Activated CD4-positive, alpha-beta T cell treated with anti-CD3 and anti-CD28 coated beads, Interleukin-2, amount 10 ng/mL, durations not matched to agents 24 days and 14 days (primary cell): Measurements from ENCODE around the gene CBFB. TPM values are rescaled to one million over a fixed set of nuclear protein-coding genes. Genes with fewer than 3 reads are reported as not detected.

Experiments
- DNase-seq: peaks from one replicate; pipeline ENCODE4 v3.0.0; 2022
- H3K27ac Mint-ChIP-seq: one replicate; pipeline ENCODE4 v1.8.0; 2022; ENCODE audit warnings: mild to moderate bottlenecking, mixed read lengths
- H3K27me3 Mint-ChIP-seq: one replicate; pipeline ENCODE4 v1.8.0; 2022; ENCODE audit warnings: mixed read lengths
- H3K36me3 Mint-ChIP-seq: one replicate; pipeline ENCODE4 v1.8.0; 2022; ENCODE audit warnings: low read depth, mild to moderate bottlenecking, mixed read lengths
- H3K4me1 Mint-ChIP-seq: one replicate; pipeline ENCODE4 v1.8.0; 2021; ENCODE audit warnings: mixed read lengths
- H3K4me3 Mint-ChIP-seq: one replicate; pipeline ENCODE4 v1.8.0; 2022; ENCODE audit warnings: mild to moderate bottlenecking, moderate library complexity, mixed read lengths
- H3K9me3 Mint-ChIP-seq: one replicate; pipeline ENCODE4 v1.8.0; 2021; ENCODE audit warnings: mixed read lengths
- intact Hi-C: fragments of 100-400 bp; cut with micrococcal nuclease; formaldehyde crosslinking; loops from one replicate; pipeline ENCODE4 v1.15.1; 2023
- total RNA-seq: library from RNA; stranded (reverse); gene quantifications from 2 replicates; pipeline ENCODE4 v1.2.3, GENCODE V29; 2022

The CBFB gene
- total RNA-seq, 1 donor from 2014 or later, result 163 TPM

DNA sequence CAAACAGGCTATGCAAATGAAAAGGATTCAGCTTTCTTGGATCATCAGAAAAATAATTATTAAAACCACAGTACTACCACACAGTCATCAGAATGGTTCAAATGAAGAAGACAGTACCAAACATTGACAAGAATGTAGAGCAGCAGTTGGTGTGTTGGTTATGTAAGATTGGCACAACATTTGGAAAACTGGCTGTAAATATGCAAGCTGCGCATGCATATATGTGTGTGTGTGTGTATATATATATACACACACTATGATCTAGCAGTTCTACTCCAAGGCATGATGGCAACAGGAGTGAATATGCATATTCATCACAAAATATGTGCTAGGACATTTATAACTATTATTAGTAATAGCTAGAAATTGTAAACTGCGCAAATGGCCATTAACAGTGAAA, 46.4 kb downstream of the CBFB start:
- Mint-ChIP-seq H3K9me3 (no peaks in the 10 kb centered on the region), H3K36me3 (peaks cover 34% of the 10 kb centered on the region), H3K27ac (no peak overlapping the region), H3K27me3 (no peaks in the 10 kb centered on the region), H3K4me1 (peaks cover 7% of the 10 kb centered on the region), H3K4me3 (no peak overlapping the region)
- intact Hi-C loops, result loop anchor here (1.0 kb wide), 1 partner anchor 12 kb away; no protein-coding TSS in a partner anchor
- no peak for DNase-seq

DNA sequence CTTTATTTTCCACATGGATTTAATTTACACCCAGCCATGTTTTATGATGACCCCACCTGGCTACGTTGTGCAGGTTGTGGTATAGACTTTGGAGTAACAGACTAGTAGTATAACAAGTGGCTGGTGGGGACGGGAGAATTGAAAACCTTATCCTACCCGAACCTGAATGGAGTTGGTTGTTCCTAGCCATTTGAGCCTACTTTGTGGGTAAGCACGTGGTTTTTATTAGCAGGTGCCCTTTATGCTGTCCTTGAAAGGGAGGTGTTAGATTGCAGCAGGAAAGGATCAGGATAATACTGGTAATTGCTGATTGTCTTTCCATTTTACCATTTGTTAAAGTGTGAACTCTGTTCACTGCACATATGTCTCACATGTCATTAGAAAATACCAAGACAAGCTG, 48.9 kb downstream of the CBFB start:
- Mint-ChIP-seq H3K36me3 (peaks cover 36% of the 10 kb centered on the region), H3K27ac (no peak overlapping the region), H3K4me1 (peaks cover 8% of the 10 kb centered on the region), H3K9me3 (no peaks in the 10 kb centered on the region), H3K4me3 (no peak overlapping the region), H3K27me3 (no peaks in the 10 kb centered on the region)
- intact Hi-C loops, result no loop called here
- DNase-seq, result no peak

GRCh38 chr16:67082100-67082499, 53.2 kb downstream of the CBFB start:
- H3K9me3 Mint-ChIP-seq, result no peaks in the 10 kb centered on the region
- peaks cover 15% of the 10 kb centered on the region for H3K4me1 Mint-ChIP-seq
- H3K27ac Mint-ChIP-seq, result no peak overlapping the region
- no peak for DNase-seq
- intact Hi-C loops, result no loop called here
- peaks cover 40% of the 10 kb centered on the region for H3K36me3 Mint-ChIP-seq
- H3K27me3 Mint-ChIP-seq, result no peaks in the 10 kb centered on the region
- no peak overlapping the region for H3K4me3 Mint-ChIP-seq

DNA sequence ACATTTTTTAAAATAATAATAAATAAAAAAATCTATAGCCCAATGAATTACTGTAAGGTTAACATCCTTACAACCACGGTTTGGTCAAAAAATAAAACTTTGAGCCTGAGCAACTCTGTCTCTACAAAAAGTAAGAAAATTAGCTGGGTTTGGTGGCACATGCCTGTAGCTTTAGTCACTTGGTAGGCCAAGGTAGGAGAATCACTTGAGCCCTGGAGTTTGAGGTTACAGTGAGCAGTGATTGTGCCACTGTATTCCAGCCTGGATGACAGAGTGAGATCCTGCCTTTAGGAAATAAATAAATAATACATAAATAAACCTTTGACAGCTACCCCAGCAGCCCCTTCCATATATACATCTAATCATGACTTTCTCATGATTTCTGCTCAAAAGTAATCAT, 53.9 kb downstream of the CBFB start:
- H3K27me3 Mint-ChIP-seq, result no peaks in the 10 kb centered on the region
- H3K9me3 Mint-ChIP-seq, result no peaks in the 10 kb centered on the region
- no peak overlapping the region for H3K4me3 Mint-ChIP-seq
- H3K4me1 Mint-ChIP-seq, result peaks cover 15% of the 10 kb centered on the region
- intact Hi-C loops, result no loop called here
- H3K27ac Mint-ChIP-seq, result no peak overlapping the region
- no peak for DNase-seq
- H3K36me3 Mint-ChIP-seq, result peaks cover 36% of the 10 kb centered on the region

GRCh38 chr16:67084345-67085028, 55.5 kb downstream of the CBFB start:
- no peaks in the 10 kb centered on the region for H3K9me3 Mint-ChIP-seq
- intact Hi-C loops, result no loop called here
- H3K27me3 Mint-ChIP-seq, result no peaks in the 10 kb centered on the region
- H3K36me3 Mint-ChIP-seq, result peaks cover 39% of the 10 kb centered on the region
- no peak for DNase-seq
- peaks cover 15% of the 10 kb centered on the region for H3K4me1 Mint-ChIP-seq
- H3K4me3 Mint-ChIP-seq, result no peak overlapping the region
- H3K27ac Mint-ChIP-seq, result no peak overlapping the region

- H3K9me3 Mint-ChIP-seq, result no peaks in the 10 kb centered on the region
- H3K4me3 Mint-ChIP-seq, result no peak overlapping the region
- intact Hi-C loops, result no loop called here
- no peak for DNase-seq
- H3K4me1 Mint-ChIP-seq, result peaks cover 11% of the 10 kb centered on the region
- H3K36me3 Mint-ChIP-seq, result peaks cover 33% of the 10 kb centered on the region
- H3K27me3 Mint-ChIP-seq, result no peaks in the 10 kb centered on the region
- peak overlapping the region; percentile 6 for H3K27ac Mint-ChIP-seq
These were observed 57.9 kb downstream of the CBFB start for GRCh38 chr16:67086822-67087221.

- Mint-ChIP-seq H3K27ac (no peak overlapping the region), H3K9me3 (no peaks in the 10 kb centered on the region), H3K4me1 (peaks cover 15% of the 10 kb centered on the region), H3K36me3 (peaks cover 37% of the 10 kb centered on the region), H3K4me3 (no peak overlapping the region), H3K27me3 (no peaks in the 10 kb centered on the region)
- intact Hi-C loops, result no loop called here
- DNase-seq, result no peak
These were observed 58.3 kb downstream of the CBFB start for GRCh38 chr16:67087291-67087690.

GRCh38 chr16:67087803-67088202, 58.9 kb downstream of the CBFB start:
- intact Hi-C loops, result no loop called here
- H3K27me3 Mint-ChIP-seq, result no peaks in the 10 kb centered on the region
- no peak for DNase-seq
- H3K4me3 Mint-ChIP-seq, result no peak overlapping the region
- H3K9me3 Mint-ChIP-seq, result no peaks in the 10 kb centered on the region
- H3K36me3 Mint-ChIP-seq, result peaks cover 37% of the 10 kb centered on the region
- no peak overlapping the region for H3K27ac Mint-ChIP-seq
- peaks cover 15% of the 10 kb centered on the region for H3K4me1 Mint-ChIP-seq

DNA sequence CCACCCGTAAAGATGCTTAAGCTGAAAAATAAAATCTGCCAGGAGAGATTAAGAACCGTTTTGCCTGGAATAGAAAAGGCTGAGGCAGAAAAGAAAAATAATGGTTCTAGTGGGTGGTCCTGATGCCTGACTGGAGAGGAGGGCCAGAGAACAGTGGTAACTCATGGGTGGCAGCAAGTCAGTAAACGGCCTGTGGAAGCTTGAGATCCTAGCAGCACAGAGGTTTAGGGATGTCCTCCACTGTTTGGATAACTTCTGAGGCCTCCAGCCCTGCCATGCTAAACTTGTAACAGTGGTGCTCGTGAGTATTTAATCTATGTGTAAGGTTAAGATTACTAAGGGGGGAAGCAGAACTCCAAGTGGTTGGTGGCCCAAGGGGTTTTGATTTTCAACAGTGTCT, 59.6 kb downstream of the CBFB start:
- H3K36me3 Mint-ChIP-seq, result peaks cover 38% of the 10 kb centered on the region
- H3K27ac Mint-ChIP-seq, result no peak overlapping the region
- no peak for DNase-seq
- no peaks in the 10 kb centered on the region for H3K9me3 Mint-ChIP-seq
- peaks cover 16% of the 10 kb centered on the region for H3K4me1 Mint-ChIP-seq
- no peaks in the 10 kb centered on the region for H3K27me3 Mint-ChIP-seq
- intact Hi-C loops, result no loop called here
- no peak overlapping the region for H3K4me3 Mint-ChIP-seq

GRCh38 chr16:67089101-67089500, 60.2 kb downstream of the CBFB start:
- intact Hi-C loops, result no loop called here
- Mint-ChIP-seq H3K27me3 (no peaks in the 10 kb centered on the region), H3K27ac (no peak overlapping the region), H3K4me3 (no peak overlapping the region), H3K36me3 (peaks cover 42% of the 10 kb centered on the region), H3K4me1 (peaks cover 18% of the 10 kb centered on the region), H3K9me3 (no peaks in the 10 kb centered on the region)
- no peak for DNase-seq

DNA sequence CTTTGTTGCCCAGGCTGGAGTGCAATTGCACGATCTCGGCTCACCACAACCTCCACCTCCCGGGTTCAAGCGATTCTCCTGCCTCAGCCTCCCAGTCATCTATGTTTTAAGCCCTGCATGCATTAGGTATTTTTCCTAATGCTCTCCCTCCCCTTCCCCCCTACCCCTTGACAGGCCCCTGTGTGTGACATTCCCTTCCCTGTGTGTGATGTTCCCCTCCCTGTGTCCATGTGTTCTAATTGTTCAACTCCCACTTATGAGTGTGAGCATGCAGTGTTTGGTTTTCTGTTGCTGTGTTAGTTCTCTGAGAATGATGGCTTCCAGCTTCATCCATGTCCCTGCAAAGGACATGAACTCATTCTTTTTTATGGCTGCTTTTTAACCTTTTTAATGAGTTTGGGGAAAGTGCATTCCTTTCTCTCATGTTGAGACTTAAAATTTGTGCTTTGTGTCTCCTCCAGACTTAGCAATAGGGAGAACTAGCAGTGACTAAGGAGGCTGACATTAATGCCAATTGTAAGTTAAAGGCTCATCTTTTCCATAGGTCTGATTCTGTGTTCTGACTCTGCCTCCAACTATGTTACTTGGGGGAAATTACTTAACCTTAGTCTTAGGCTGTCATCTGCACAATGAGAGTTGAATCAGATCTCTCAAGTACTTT, 63.1 kb downstream of the CBFB start:
- peaks cover 30% of the 10 kb centered on the region for H3K36me3 Mint-ChIP-seq
- peaks cover 10% of the 10 kb centered on the region for H3K4me1 Mint-ChIP-seq
- no peak for DNase-seq
- no peaks in the 10 kb centered on the region for H3K27me3 Mint-ChIP-seq
- intact Hi-C loops, result loop anchor here (2.0 kb wide), 1 partner anchor 37 kb away; no protein-coding TSS in a partner anchor
- no peaks in the 10 kb centered on the region for H3K9me3 Mint-ChIP-seq
- peak overlapping the region; percentile 82 for H3K27ac Mint-ChIP-seq
- H3K4me3 Mint-ChIP-seq, result no peak overlapping the region

DNA sequence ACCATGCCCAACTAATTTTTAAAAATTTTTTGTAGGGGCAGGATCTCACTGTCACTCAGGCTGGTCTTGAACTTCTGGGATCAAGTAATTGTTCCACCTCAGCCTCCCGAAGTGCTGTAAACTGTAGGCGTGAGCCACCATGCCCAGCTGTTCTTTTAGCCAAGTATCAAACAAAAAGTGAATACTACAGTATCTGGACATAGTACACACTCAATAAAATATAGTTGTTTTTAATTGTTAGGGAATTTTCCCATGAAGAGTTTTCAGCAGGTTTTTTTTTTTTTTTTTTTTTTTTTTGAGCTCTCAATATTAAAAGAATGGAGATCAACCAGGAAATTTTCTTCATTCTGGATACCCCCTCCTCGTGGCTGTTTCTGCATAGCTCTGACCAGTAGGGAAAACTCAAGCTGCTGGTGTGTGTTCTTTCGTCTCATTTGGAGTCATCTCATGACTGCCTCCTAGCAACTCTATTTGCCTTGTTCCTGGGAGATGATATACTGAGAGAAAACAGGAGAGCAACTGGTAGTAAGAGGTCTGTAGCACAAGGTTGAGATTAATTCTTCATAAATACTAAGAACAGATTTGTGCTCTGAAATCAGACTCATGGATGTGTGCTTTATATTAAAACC, 64.3 kb downstream of the CBFB start:
- no peaks in the 10 kb centered on the region for H3K27me3 Mint-ChIP-seq
- peak overlapping the region; percentile 56 for H3K27ac Mint-ChIP-seq
- no peak overlapping the region for H3K4me3 Mint-ChIP-seq
- no peak for DNase-seq
- peaks cover 10% of the 10 kb centered on the region for H3K4me1 Mint-ChIP-seq
- no peaks in the 10 kb centered on the region for H3K9me3 Mint-ChIP-seq
- peaks cover 29% of the 10 kb centered on the region for H3K36me3 Mint-ChIP-seq
- intact Hi-C loops, result loop anchor here (2.0 kb wide), 1 partner anchor 38 kb away; no protein-coding TSS in a partner anchor

DNA sequence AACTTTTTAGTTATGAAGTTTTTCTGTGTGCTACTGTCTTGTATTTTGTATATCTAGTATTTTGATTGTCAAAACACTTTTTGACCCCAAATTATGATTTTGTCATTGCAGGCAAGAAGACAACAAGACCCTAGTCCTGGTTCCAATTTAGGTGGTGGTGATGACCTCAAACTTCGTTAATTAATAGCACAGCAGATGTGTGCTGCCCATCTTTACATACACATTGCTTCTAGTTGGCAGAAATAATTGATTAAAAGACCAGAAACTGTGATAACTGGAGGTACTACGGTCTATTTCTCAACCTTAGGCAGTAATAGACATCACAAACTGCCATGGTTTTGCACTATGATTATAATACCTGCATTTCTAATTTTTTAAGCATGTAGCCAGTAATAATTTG, 69.7 kb downstream of the CBFB start:
- Mint-ChIP-seq H3K4me1 (peaks cover 2% of the 10 kb centered on the region), H3K9me3 (no peaks in the 10 kb centered on the region), H3K27ac (no peak overlapping the region), H3K27me3 (no peaks in the 10 kb centered on the region), H3K36me3 (peaks cover 26% of the 10 kb centered on the region), H3K4me3 (no peak overlapping the region)
- DNase-seq, result no peak
- intact Hi-C loops, result no loop called here

- no peaks in the 10 kb centered on the region for H3K27me3 Mint-ChIP-seq
- H3K4me3 Mint-ChIP-seq, result no peak overlapping the region
- no peaks in the 10 kb centered on the region for H3K4me1 Mint-ChIP-seq
- intact Hi-C loops, result loop anchor here (1.0 to 2.0 kb wide), 3 partner anchors 82 to 146 kb away; no protein-coding TSS in a partner anchor
- H3K27ac Mint-ChIP-seq, result no peak overlapping the region
- H3K36me3 Mint-ChIP-seq, result peaks cover 18% of the 10 kb centered on the region
- no peaks in the 10 kb centered on the region for H3K9me3 Mint-ChIP-seq
- DNase-seq, result no peak
These were observed 71.8 kb downstream of the CBFB start for GRCh38 chr16:67100569-67101310.
